G401 (cell line): Measurements from ENCODE around the gene SPSB4. TPM values are rescaled to one million over a fixed set of nuclear protein-coding genes. Genes with fewer than 3 reads are reported as not detected.

Experiments used
- DNase-seq: peaks from one replicate; pipeline ENCODE4 v3.0.0-alpha.2; 2015; ENCODE audit warnings: low spot score
- in situ Hi-C: cut with HindIII; loops from 2 replicates; pipeline ENCODE4 v1.10.0; 2016; ENCODE audit warnings: low sequenced_read_pairs, mixed read lengths
- total RNA-seq: library from RNA; depleted of rRNA; stranded (reverse); fragments of >200 nt; shearing (Covaris generic); gene quantifications from 2 replicates; pipeline ENCODE4 v1.2.3, GENCODE V29; 2014

The SPSB4 gene
- total RNA-seq, 1 experiment from 2014 or later, result 1.5 TPM

- in situ Hi-C loops, result no loop called here
- no peak for DNase-seq
These were observed 36.6 kb downstream of the SPSB4 start for GRCh38 chr3:141087778-141088130.

DNA sequence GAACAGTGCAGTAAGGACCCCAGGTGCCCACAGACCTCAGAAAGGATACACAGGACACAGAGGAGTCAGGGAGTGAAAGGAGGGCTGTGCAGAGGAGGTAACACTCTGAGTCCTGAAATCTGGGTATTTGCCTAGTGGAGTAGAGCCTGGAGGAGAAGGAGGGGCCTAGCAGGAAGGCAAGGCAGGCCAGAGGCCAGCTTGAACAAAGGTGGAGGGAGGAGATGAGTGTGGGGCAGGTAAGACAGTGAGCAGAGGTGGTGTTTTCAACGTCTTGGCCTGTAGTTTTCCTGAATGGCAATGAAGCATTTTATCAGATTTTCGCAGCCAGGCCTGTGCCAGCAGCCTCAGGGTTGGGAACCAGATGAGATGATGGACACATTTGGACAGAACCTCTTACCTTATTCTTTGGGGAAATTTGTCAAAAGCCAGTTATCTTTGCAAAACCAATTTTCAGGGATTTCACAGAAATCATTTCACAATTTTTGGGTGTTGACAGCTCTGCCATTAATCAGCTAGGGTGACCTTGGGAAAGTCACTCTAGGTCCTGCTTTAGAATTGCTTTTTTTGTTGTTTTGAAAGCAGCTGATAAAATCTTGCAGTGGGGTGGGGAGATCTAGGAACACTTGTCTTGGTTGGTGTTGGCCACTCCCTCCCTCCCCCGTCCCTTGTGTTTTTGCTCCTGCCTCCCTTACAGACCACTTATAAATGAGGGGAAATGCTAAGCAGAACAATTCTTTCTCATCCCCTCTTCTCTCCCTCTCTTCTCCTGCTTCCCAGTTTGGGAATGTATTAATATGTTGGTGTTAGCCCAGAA, 38.4 kb downstream of the SPSB4 start:
- DNase-seq, result no peak
- in situ Hi-C loops, result no loop called here

GRCh38 chr3:141091426-141091825, 40.3 kb downstream of the SPSB4 start:
- no peak for DNase-seq
- in situ Hi-C loops, result no loop called here

DNA sequence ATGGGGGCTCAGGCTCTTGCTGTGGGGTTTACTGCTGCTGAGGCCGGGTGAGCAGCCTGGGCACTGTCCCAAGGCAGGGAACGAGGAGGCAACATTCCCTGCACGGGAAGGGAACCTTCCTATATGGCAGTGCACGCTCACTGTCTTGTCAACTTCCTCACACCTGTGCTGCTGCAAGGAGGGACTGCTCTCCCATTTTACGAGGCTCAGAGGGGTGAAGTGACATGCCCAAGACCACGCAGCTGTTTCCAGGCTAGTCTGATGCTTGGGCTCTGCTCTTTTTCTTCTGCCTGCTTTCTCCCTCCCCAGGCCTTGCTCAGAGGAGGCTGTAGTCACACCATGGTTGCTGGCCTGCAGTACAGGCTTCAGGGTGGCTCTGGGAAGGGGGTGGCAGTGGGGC, 41.5 kb downstream of the SPSB4 start:
- DNase-seq, result no peak
- in situ Hi-C loops, result no loop called here

DNA sequence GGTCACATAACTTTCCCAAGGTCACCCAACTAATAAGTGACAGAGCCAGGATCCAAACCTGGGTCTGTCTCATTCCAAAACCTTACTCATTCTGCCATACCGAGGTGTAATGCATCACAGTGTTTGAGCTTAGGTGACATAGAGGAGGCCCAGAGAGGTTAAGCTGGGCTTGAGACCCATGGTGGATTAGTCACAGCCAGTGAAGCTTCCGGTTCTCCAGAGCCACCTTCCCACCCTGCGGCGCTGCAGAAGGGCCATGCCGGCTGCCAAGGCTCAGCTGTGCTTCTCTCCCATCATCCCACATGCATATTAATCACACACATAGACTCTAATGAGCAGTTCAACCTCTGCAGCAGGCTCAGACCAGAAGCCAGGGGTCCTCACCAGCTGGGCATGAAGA, 42.2 kb downstream of the SPSB4 start:
- no peak for DNase-seq

GRCh38 chr3:141093971-141094684, 43.0 kb downstream of the SPSB4 start:
- in situ Hi-C loops, result no loop called here
- DNase-seq, result no peak

More for the DNA sequence above, 42.2 kb downstream of the SPSB4 start:
- in situ Hi-C loops, result no loop called here

DNA sequence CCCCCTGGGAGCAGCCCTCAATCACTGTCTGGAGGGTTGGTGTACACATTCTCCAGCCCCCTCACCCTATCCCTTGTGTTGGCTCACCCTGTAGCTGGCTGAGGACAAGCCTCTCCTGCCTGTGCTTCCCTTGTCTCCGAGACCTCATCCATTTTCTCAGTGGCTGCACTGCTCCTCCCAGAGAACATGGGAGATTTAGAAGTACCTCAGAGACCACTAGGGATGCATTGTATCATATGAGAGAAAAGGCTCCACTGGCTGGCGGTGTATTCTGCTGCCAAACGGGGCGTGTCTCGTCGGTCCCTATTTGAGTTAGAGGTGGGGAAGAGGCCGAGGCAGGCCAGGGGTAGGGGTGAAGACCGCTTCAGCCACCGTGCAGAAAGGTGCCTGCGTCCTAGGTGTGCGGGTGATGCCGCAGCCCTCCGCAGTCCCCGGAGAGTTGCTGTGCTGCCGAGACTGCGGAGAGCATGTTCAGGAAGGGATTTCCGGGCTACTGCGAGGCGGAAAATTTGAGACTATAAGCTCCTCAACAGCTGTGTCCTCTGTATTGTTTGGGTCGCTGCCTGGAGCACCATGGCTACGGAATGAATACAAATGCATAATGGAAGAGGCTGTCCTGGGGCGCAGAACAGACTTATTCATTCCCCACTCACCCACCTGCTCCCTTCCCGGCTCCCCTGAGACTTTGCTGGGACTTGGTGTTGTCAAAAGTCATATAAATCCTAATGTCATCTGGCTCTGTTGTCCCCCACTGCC, 43.8 kb downstream of the SPSB4 start:
- in situ Hi-C loops, result no loop called here
- no peak for DNase-seq

DNA sequence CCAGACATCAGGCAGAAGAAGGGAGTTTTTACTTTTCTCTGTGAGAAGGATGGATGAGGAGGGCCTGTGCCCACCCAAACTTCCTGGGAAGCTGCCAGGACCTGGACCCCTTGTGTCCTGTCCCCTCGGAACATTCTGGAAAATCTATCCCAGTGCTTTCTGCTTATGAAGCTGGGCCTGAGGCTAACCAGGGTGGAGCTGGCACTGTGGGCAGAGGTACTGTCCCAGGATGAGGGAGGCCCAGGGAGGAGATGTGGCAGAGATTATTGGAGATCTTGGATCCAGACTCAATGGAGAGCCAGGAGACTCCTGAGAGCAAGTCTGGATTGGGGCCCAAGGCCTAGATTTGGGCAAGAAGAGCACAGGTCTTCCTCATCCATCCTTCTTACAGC, 44.4 kb downstream of the SPSB4 start:
- in situ Hi-C loops, result no loop called here
- no peak for DNase-seq

DNA sequence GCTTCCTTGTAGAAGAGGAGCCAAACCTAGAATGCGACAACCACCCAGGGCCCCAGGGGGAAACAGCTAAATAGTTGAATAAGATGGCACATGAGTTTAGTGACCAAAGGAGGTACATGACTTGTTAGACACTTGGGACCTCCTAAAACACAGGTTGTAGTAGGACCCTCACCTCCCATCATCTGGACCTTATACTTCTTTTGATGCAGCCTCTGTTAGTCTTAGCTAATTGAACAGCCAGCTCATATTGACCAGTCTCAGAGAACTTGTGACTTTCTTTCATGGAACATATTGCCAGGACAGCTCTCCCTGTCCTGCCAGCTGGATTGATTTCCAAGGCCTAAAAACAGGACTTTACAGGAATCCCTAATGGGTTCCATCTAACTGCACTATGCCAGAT, 45.0 kb downstream of the SPSB4 start:
- no peak for DNase-seq
- in situ Hi-C loops, result no loop called here

- no peak for DNase-seq
- in situ Hi-C loops, result no loop called here
These were observed 45.8 kb downstream of the SPSB4 start for GRCh38 chr3:141096981-141097380.

GRCh38 chr3:141100112-141100511, 49.0 kb downstream of the SPSB4 start:
- DNase-seq, result no peak
- in situ Hi-C loops, result no loop called here

DNA sequence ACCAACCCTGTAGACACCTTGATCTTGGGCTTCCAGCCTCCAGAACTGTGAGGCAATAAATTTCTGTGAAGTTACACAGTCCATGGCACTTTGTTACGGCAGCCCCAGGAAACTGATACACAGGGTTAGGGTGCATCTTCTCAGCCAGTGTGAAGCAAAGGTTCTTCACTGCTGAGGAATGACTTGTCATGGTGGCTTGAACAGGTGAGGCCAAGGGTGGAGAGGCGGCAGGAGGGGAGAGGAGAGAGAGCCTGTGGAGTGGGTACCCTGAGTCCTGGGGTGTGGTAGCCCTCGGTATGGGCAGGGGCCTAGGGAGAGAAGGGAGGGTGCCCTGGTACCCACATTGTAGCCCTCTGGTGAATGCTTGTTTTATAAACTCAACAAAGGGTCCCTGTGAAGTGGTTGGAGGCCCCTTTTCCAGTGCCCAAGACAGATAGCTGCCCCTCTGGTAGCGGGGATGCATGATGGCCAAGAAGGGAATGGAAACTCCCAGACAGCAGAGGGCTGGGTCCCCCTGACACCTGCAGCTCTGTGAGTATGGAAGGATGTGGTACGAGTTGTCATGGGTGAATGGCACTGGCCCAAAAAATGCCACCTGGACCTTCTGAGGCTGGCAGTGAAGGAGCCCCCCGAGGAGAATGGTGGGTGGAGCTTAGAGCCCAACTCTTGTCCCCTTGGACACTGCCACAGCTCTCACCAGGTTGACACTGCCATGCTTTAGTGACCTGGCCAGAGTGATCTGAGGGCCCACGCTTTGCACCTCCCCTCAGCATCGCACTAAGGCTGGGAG, 49.6 kb downstream of the SPSB4 start:
- in situ Hi-C loops, result no loop called here
- no peak for DNase-seq

- DNase-seq, result no peak
- in situ Hi-C loops, result no loop called here
These were observed 51.2 kb downstream of the SPSB4 start for GRCh38 chr3:141102372-141102771.

- in situ Hi-C loops, result no loop called here
- DNase-seq, result no peak
These were observed 51.9 kb downstream of the SPSB4 start for GRCh38 chr3:141103067-141103466.

GRCh38 chr3:141103503-141103902, 52.4 kb downstream of the SPSB4 start:
- no peak for DNase-seq
- in situ Hi-C loops, result no loop called here

GRCh38 chr3:141104151-141104821, 53.1 kb downstream of the SPSB4 start:
- peak; percentile 97 for DNase-seq
- in situ Hi-C loops, result no loop called here

DNA sequence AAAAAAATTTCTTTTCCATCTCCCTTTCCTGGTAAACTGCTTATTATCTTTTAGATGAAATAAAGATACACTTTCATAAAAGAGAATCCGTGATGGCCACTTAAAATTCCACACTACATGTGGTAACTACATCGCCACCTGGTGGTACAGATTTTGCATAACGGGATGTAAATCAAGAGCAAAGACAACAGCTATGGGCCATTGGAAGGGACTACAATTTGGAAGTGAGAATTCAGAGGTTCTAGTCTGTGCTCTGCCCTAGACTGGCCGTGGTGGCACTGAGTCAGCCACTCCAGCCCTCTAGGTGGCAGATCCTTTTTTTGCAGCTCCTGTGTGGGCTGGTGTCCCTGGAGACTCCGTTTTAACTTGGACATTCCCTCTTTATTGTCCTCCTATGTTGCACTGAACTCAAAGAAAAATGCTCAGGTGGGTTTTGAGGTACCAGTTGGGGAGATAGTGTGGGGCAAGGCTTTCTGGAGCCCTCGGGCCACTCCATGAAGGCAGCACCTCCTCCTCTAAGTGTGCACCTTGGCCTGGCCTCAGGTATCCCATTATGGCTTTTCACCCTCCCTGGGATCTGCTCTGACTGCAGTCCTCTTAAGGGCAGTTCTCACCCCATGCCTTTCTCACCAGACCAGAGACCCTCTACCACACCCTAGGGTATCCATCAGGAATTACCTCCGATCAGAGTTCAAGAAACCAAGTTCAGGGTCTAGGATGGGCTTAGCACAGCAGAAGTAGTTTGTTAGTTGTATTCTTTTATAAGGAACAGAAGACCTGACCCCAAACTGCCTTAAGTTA, 54.9 kb downstream of the SPSB4 start:
- peak; percentile 74 for DNase-seq
- in situ Hi-C loops, result no loop called here

DNA sequence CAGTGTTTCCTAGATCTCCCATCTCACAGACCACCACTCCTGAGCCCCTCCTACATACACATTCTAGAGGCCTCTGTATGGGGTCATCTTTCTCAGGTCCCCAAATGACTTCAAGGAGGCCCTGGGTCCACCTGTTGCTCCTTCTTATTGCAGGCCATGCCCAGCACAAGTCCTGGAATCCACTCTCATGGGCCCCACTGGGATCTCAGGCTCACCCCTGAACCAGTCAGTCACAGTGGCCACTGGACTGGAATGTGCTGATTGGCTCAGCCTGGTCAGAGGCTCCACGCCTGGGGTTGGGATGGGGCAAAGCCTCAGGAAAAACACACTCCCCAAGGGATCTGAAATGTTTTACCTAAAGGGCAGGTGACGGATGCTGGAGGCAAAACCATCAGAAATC, 55.7 kb downstream of the SPSB4 start:
- in situ Hi-C loops, result no loop called here
- no peak for DNase-seq
